HG02588 (cell line): ENCODE data around the gene GLIPR2.
"Not testable (repeated sequence)": the region's sequence is repeated elsewhere in the genome, so short reads cannot be mapped to it uniquely, and the experiment has no call there.

Experiments
- ATAC-seq: cut with Tn5 transposase; IDR thresholded peaks from one replicate; pipeline ENCODE4 v1.9.1; 2021; ENCODE audit warnings: mild to moderate bottlenecking, moderate library complexity; ENCODE audit not compliant: unreplicated experiment

The GLIPR2 gene

GRCh38 chr9:36121971-36122370, 14.6 kb upstream of the GLIPR2 start:
- ATAC-seq, result no peak

DNA sequence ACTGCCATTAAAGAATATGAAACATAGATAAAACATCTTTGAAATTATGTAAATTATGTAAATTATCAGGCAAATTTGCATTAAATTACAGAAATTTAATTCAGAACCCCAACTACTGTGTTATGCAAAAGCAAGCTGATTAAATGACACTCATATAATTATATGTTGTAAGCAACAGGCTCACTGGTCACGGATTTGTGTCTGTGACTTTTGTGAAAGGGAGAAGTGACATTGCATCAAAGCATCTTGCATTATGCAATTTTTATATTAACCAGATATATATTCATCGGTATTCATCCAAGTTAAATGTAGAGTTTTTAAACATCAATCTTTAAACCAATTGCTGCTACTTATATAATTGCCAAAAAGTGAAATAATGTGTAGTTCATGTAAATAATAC, 13.0 kb upstream of the GLIPR2 start:
- no peak for ATAC-seq

DNA sequence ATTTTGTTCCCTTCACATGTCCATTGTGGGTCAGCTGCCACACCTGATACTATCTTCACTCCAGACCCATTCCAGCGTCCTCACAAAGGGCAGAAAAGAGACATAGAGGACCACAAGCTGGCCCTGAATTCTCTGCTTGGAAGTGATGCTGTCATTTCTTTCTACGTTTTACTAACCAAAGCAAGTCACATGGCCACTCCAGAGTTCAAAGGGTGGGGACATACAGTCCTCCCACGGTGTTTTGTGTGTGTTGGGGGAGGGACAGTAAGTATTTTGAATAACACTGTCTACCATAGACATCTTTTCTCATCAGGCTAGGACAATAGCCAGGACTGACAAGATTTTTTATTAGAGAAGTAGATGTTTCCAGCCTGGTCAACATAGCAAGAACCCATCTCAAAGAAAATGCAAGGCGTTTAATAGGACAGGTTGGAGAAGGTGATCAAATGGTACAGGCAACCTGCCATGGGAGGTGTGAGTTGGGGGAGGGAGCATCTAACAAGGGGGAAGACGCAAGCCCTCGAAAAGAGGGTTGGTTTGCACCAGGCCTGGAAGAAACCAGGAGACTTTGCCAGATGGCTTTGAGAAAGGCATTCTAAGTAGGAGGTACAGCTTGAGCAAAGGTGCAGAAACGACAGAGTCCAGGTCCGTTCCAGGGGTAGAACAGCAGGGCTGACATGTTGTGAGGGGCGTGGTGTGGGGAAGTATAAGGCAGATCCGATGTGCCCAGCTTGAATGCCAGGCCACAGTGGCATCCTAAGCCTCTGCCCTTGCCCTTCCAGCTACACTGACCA, 11.3 kb upstream of the GLIPR2 start:
- ATAC-seq, result no peak

DNA sequence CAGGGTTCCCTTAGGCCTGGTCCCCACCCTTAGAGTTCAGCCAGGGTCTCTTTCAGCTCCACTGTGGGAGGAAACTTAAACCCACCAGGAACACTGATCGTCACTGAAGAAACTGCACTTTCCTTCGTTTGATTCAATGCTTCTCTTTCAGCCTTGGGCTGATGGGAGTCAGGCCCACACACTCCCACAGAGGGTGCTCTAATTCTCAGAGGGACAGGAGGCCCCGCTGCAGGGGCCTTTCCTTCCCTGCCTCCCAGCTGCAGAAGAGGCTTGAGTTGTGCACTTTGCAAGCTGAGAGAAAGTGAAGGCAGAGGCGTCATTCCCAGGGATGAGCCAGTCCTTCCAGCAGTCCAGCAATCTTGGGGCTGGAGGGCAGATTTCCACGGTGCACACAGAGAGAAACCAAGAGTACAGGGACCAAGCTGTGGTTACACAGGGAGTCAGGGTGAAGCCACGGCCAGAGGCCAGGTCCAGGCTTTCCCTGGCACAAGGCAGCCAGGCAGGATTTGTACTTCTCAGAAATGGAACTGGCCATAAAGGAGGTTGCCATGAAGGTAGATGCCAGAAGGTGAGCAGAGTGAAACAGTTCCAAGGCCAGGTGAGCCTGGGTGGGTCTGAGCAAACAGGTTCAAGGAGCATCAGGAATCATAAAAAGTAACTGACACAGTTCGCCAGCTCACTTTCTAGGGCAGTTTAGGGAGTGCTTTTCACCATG, 10.4 kb upstream of the GLIPR2 start:
- no peak for ATAC-seq

DNA sequence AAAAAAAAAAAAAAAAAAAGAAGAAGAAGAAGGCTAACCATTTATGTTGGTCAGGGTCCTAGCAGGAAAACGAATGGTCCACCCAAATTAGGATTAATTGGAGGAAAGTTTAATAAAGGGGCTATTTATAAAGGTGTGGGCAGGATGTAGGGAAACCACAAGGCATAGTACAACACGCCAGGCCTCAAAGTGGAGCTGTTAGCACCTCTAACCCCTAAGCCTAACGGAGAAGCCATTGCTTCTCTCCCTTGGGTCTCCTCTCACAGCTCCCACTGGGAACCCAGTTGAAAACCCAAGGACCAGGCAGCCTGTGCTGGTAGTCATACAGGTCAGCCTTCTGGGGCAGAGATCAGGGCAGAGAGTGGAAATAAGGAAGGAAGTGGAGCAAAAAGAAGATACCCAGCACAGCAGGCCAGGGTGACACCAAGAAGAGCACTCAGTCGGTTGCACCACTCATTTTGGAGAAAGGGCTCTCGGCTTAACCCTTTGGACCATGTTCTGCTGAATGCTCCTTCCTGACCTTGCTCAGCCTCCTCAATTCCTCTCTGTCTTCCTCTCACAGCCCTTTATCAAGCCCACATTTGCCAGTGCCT, 8.8 kb upstream of the GLIPR2 start:
- ATAC-seq, result no peak

DNA sequence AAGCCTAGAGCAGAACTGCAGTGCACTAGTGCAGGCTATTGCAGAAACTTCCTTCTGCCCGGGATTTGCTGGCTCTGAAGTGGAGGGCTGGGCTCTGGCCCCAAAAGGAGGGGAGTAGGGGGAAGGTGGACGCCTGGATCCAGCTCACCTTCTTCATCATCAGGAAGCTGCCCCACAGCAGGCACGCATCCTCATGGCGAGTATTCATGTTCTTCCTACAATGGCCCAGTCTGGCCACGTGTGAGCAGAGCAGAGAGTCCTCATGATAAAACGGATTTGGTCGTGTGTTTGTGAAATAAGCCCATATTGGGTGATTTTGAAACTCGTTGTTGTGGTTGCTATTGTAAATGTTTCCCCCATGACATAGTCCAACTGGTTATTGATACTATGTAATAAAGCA, 8.2 kb upstream of the GLIPR2 start:
- ATAC-seq, result no peak

- no peak for ATAC-seq
Observed at GRCh38 chr9:36129139-36129538, 7.4 kb upstream of the GLIPR2 start.

GRCh38 chr9:36131666-36132065, 4.9 kb upstream of the GLIPR2 start:
- ATAC-seq, result not testable (repeated sequence)

DNA sequence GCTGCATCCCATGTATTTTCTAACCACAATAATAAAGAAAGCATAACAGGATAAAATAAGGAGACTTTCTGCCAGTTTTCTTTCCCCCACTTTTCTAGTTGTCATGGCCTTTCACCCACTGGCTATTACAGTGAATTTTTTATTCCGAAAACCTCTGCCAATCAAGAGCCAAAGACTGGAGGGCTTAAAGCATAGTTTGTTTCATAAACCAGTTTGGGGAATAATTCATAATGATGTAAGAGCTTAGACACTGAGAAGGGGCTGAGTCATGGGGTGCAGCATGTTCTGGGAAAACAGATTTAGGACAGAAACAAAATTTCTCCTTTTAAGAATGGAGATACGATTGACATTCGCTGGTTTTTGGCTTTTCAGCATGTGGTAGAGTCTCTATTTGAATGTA, 4.4 kb upstream of the GLIPR2 start:
- ATAC-seq, result no peak

DNA sequence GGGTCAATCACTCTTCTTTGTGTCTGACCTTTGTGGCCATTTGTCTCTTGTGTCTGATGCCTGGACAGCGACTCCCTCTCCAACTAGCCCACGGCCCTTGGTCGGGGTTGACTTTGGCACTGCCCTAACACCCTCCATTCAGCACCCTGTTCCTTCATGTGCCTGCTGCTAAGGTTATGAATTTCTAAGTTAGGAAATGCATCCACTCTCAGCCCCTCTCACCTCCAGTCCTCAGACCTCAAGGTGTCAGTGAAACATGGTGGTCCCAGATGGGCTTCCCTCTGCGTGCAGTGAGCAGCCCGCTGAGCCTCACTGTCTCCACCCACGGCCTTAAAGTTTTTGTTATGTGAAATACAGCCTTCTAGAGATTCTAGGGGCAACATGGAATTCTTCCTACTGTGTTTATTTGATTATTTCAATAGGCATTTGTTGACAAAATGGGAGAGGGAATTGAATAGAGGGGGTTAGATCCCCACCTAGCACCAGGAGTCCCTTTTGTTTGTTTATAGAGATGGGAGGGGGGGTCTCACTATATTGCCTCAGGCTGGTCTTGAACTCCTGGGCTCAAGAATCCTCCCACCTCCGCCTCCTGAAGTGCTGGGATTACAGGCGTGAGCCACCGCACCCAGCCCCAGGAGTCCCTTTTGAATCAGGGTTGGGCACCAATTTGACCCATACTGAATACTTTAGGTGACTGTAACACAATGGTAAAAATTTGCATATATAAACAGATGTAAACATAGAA, 1.6 kb upstream of the GLIPR2 start:
- ATAC-seq, result no peak

GRCh38 chr9:36135741-36136271, 727 bp upstream of the GLIPR2 start:
- no peak for ATAC-seq

DNA sequence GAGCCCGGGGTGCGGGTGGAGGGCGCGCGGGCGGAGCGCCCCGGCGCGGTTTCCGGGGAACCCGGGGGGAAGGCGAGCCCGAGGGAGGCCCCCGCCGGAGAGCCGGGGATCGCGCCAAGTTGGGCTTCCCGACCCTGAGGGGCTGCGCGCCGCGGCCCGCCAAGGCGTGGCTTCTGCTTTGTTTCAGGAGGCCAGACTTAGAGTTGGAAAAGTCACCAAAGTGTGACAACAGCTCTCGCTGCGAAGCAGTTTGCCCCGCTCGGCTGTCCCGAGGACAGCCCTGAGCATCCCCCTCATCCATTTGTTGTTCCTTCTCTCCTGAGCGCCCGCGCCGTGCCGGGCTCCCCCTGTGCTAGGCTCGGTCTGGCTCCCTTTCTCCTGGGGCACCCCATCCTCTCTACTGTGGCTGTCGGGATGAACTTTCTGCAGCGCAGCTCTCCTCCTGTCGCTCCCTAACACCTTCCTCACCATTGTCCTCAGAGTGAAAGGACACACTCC, 410 bp downstream of the GLIPR2 start:
- peak; percentile 32 for ATAC-seq

GRCh38 chr9:36137392-36138004, 965 bp downstream of the GLIPR2 start:
- ATAC-seq, result no peak

DNA sequence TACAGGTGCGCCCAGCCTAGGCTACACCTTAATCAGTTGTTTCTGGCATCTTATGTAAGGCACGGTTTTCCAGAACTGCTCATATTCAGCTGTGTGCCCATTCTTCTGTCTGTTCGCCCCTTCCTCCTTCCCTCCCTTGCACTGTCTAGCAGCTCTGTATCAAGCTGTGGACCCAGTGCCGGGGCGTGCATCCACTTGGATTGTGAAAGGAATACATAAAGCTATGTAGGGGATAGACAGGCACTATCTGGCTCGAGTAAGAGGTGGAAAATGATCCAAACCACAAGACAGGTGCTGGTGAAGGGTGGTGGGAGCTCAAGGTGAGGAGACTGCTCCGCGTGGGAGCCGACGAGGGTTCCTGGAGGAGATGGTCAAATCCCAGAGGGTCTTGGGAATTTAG, 2.0 kb downstream of the GLIPR2 start:
- no peak for ATAC-seq

- no peak for ATAC-seq
Observed at GRCh38 chr9:36138901-36139300, 2.4 kb downstream of the GLIPR2 start.

DNA sequence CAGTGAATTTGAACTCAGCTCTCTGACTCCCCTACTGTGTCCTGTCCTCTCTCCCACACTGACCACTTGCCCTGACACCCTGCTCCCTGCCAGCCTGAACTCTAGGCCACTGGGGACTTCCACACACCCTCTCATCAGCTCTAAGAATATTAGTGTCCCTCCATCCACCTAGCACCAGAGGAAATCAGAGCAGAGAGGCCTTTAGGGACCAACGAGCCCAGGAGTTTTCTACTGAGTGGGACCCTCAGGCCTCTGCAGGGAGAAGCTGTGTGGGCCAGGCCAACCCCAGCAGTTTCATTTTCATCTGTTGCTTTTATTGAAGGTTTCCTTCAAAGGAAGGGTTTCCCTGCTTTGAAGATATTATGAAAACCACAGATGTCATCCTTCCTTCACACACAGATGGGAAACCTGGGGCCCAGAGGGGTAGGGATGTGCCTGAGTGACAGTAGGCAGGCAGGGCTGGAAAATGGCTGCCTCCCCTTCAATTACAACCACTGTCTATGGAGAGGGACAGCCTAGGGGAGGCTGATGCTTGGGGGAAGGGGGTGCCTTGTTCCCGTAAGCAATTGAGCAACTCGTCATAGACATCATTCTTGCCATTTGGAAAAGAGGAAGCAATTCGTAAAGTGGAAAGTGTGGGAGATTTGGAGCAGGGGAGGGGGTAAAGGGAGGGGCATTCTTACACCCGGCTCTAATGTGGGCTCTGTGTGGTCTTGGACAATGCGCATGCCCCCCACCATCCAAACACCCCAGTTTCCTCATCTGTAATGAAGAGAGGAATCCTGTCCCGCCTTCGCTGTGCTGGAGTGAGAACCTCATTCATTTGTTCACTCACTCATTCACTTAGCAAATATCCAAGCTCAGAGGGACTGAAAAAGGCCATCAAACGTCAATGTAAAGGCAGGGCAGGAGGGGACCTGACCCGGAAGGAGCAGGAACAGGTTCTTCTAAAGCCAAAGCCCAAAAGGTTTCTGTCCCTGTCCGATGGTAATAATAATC, 3.9 kb downstream of the GLIPR2 start:
- no peak for ATAC-seq

DNA sequence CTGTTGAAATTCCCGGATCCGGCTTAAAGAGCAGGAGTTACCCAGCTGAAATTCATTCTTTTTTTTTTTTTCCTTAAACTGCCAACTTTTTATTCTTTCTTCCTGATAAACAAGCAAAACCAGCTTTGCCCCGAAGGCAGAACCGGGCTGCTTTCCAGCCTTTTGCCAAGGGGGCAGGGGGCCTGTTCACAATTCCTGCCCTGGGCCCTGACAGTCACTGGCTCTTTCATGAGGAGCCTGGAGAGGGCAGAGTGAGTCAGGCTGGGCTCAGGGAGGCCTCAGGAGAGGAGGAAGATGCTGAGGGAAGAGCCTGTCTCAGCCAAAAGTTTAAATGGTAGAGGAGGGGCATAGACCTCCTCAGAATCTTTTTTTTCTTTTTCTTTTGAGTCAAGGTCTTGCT, 4.8 kb downstream of the GLIPR2 start:
- no peak for ATAC-seq

GRCh38 chr9:36141761-36142160, 5.2 kb downstream of the GLIPR2 start:
- no peak for ATAC-seq

DNA sequence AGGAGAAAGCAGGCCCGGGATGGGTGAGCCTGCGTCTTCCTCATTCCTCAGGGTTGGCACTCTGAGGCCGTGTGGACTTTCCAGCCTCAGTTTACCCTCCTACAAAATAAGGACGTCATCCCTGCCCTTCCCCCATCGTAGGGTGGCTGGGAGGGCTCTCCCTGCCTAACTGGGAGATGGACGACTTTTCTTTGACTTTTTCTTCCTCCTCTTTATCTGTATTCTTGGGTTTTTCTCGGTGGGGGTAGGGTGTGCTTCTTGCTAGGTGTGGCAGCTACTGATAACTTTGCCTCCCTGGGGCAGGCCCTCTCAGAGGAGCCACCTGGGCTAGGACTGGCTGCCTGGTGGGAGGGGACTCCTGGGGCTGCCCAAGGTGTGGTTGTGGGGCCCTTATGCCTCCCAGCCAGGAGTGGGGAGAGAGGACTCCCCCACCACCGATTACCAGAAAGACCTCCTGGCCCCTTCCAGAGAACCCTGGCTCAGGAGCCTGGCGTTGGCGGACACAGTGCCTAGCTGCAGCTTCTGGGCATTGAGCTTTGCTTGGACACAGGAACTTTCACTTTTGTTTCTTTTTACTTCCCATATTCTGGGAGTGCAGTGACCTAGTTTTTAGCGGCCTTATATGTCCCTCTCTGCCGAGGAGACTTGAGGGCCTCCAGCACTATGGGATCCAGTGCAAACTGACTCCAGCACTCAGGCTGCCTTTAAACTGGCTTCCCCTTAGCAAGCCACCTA, 6.1 kb downstream of the GLIPR2 start:
- ATAC-seq, result no peak
